HG03064 (cell line): ENCODE measurements around the gene MCRIP2.

Experiments used
- ATAC-seq: cut with Tn5 transposase; IDR thresholded peaks from one replicate; pipeline ENCODE4 v1.9.1; 2021; ENCODE audit warnings: low read depth; ENCODE audit not compliant: unreplicated experiment

The MCRIP2 gene

DNA sequence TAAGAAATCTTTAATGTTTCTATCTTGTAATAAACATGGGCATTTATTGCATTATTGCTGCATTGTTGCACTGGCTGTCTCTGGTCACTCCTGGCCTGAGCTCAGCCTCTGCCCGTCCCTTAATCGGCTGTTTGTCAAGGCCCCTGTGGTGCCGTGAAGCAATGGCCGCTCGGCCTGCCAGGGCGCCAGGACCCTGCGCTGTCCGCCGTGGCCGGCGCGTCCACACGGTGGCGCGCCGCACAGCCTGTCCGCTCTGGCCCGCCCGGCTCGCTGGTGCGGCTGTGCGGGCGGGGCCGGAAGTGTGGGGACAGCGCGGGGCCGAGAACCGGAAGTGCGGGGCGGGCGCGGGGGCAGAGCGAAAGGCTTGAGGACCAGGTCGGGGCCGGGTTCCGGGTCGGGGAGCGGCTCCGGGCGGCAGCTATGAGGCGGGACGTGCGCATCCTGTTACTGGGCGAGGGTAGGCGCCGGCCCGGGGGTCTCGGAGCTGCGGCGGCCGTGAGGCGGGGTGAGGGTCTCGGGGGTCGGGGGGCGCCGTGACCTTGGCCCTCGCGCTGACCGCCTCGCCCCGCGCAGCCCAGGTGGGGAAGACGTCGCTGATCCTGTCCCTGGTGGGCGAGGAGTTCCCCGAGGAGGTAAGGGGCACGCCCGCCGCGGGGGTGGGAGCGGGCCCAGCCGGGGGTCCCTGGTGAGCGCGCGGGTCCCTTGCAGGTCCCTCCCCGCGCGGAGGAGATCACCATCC is 26.3 kb downstream of the MCRIP2 start, which contains the start of gene RHOT2:
Gene RHOT2, plus strand, starts transcription at position 353 of the 739 bp plus-strand sequence. Its CDS starts 68 bp downstream, at position 421.
- ATAC-seq: peak; percentile 64

- ATAC-seq: no peak
Observed at GRCh38 chr16:668519-669171, 27.0 kb downstream of the MCRIP2 start.

DNA sequence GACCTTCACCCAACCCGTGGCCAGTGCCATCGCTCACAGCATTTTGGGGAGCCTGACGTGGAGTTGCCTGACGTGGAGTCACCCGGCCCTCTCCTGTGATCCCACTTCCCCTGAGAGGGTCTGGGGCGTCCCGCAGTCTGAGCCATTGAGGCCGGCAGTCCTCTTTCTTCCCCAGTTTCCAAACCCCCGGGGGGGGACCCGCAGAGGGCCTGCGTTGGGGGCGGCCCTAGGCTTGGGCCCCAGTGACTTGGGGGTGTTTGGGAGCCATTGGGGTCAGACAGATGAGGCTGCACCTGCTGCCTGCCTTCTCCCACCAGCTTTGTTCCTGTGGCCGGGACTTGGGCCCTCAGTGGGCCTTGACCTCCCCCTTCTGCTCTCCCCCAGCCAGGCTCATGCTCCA is 28.0 kb downstream of the MCRIP2 start:
- ATAC-seq: no peak

GRCh38 chr16:670485-671352 is 29.1 kb downstream of the MCRIP2 start:
- no peak for ATAC-seq

DNA sequence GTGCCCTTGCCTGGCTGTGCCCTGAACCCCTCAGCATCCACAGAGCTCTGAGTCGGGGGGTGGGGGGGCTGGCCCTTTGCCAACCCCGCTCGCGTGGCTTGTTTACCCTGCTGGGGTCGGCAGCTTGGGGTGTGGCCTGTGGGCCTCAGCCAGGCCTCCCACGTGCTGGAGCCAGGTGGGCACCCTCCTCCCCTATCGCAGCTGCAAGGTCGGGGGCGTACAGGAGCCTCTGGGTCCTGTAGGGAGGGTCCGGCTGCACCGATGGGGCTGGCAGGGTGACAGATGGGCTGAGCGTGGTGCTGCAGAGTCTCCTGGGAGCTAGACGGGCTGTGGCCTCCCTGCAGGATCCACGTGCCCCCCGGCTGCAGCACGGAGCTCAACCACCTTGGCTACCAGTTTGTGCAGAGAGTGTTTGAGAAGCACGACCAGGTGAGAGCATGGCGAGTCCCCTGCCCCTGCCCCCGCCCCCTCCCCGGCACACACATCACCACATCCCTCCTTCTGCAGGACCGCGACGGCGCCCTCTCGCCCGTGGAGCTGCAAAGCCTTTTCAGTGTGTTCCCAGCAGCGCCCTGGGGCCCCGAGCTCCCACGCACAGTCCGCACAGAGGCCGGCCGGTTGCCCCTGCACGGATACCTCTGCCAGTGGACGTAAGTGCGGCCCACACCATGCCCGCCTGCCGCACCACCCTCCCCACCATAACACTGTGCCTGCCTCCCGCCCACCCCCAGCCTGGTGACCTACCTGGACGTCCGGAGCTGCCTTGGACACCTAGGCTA is 29.9 kb downstream of the MCRIP2 start:
- no peak for ATAC-seq

DNA sequence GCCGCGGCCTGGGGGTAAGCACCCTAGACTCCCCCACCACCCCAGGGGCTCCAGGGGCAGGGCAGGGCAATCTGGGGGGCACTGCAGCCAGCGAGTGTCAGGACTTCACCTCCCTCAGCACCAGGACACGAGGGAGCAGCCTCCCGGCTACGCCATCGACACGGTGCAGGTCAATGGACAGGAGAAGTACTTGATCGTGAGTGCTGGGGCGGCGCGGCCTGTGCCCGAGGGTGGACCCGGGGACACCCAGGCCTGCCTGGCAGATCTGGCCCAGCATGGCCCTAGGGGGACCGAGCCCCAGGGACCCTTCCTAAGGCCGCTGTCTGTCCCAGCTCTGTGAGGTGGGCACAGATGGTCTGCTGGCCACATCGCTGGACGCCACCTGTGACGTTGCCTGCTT is 30.7 kb downstream of the MCRIP2 start:
- ATAC-seq: no peak

- ATAC-seq: no peak
Observed at GRCh38 chr16:672851-673250, 31.2 kb downstream of the MCRIP2 start.

DNA sequence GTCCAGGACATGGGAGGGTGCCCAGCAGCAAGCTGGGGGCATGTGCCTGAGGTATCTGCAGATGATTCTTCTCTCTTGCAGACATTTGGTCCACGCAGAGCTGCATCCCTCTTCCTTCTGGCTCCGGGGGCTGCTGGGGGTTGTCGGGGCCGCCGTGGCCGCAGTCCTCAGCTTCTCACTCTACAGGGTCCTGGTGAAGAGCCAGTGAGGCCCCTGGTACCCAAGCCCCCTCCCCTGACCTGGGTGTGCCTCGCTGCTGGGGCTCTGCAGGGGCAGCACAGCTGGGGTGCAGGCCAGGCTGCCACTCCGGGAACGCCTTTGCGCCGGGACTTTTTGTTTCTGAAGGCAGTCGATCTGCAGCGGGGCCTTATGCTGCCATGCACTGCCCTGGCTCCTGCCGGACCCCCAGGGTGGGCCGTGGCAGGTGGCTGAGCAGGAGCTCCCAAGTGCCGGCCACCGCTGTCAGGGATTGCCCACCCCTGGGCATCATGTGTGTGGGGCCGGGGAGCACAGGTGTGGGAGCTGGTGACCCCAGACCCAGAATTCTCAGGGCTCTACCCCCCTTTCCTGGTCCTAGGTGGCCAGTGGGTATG is 31.9 kb downstream of the MCRIP2 start:
- ATAC-seq: no peak

DNA sequence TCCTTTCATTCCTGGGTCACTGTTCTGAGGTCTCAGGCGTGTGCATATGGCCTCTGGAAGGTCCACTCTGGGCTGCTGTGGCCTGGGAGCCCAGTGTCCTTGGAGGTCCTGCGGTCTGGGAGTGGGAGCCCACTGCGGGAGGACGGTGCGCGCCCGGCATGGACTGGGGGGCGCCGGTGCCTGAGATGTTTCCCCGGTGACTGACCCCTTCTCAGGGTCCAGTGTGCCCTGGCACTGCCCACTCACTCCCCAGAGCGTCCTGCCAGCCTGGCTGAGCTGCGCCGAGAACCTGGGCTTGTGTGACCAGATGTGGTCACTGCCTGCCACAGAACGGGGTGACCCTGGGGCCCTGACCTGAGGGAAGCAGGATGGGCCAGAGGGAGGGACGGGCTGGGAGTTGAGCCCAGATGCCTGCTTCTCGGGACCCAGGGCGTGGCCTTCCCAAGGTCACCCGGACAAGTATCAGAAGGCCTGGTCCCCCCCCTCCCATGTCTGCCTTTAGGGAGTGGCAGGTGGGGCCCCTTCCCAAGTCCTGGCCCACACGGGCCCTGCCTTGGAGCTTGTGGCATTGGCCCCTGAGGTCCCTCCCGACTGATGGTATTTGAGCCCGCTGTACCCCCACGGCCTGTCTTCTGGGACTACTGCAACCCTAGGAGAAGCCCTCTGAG is 32.7 kb downstream of the MCRIP2 start:
- no peak for ATAC-seq

- ATAC-seq: no peak
Observed at GRCh38 chr16:674968-675883, 33.6 kb downstream of the MCRIP2 start, which contains the start of gene RHBDL1. Gene RHBDL1 (plus strand): TSS chr16:675671. CDS start chr16:675791, 120 bp downstream.

GRCh38 chr16:675884-676564 is 34.4 kb downstream of the MCRIP2 start:
- no peak for ATAC-seq

- no peak for ATAC-seq
Observed at GRCh38 chr16:676565-676902, 34.9 kb downstream of the MCRIP2 start.

- no peak for ATAC-seq
Observed at GRCh38 chr16:676913-677312, 35.3 kb downstream of the MCRIP2 start.

DNA sequence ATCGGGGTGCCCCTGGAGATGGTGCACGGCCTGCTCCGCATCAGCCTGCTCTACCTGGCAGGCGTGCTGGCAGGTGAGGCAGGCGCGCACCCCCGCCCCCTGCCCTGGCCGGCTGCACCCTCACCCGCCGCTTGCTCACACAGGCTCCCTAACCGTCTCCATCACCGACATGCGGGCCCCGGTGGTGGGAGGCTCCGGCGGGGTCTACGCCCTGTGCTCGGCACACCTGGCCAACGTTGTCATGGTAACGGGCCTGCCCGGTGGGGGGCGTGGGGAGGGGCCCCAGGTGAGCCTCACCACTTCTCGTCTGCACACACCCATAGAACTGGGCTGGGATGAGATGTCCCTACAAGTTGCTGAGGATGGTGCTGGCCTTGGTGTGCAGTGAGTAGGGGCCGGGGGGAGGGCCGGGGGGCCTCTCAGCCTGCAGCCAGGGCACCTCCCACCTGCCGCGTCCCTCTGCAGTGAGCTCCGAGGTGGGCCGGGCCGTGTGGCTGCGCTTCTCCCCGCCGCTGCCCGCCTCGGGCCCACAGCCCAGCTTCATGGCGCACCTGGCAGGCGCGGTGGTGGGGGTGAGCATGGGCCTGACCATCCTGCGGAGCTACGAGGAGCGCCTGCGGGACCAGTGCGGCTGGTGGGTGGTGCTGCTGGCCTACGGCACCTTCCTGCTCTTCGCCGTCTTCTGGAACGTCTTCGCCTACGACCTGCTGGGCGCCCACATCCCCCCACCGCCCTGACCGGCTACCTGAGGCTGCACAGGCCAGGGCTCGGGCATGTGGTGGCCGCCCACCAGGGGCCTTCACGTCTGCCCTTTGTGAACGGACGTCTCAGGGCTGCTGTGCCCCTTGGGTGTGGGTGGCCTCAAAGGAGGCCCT is 35.9 kb downstream of the MCRIP2 start:
- ATAC-seq: no peak

DNA sequence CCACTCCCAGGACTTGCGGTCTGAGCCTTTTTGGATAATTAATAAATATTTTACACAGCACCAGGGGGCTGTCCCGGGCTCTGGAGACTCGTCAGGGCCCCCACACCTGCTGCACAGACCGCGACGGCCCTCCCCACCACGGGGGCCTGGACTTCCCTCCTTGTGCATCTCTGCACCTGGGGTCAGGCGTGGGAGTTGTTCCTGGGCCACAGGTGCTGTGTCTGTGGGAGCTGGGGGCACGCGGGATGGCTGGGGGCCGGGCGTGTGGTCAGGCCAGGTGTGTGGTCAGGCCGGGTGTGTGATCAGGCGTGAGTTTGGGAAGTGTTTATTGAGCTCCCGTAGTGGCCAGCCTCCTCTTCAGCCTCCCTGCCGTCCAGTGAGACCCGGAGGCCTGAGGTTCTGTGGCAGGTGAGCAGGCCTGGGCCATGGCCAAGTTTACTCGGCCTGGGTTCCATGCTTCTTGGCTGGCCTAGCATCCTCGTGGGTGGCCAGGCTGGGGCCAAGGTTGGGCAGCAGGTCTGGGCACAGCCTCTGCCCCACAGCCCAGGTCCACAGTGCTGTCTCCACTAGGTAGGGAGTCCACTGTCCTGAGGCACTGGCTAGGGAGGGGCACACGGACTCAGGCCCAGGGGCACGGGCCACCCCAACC is 36.7 kb downstream of the MCRIP2 start:
- ATAC-seq: no peak
